Right atrium auricular region (tissue), 2 donors: ENCODE results near the gene TENM4. TPM values are rescaled to one million over a fixed set of nuclear protein-coding genes. Genes with fewer than 3 reads are reported as not detected.

Experiments used
- DNase-seq: peaks from one replicate; pipeline ENCODE4 v3.0.0-alpha.2; 2019; ENCODE audit warnings: low spot score
- H3K27ac ChIP-seq, 2 donors: fragments of 200-600 bp; sonication (generic); 1 replicate in 1 of 2; 2 replicates in 1 of 2; pipeline ENCODE4 v1.5.1; 2016 to 2019
- H3K27me3 ChIP-seq, 2 donors: fragments of 200-600 bp; sonication (generic); one replicate each; pipeline versions ENCODE4 v1.5.1 to v1.6.0; 2017 to 2019
- H3K36me3 ChIP-seq: fragments of 200-600 bp; sonication (generic); one replicate; pipeline ENCODE4 v1.5.1; 2016
- H3K4me1 ChIP-seq, 2 donors: fragments of 200-600 bp; sonication (generic); one replicate each; pipeline versions ENCODE4 v1.5.1 to v1.6.0; 2017 to 2019
- H3K4me3 ChIP-seq, 2 donors: fragments of 200-600 bp; sonication (generic); 1 replicate in 1 of 2; 2 replicates in 1 of 2; pipeline ENCODE4 v1.5.1; 2017 to 2019; ENCODE audit warnings: mild to moderate bottlenecking in 1 of 2, moderate library complexity in 1 of 2
- H3K9me3 ChIP-seq, 2 donors: fragments of 200-600 bp; sonication (generic); one replicate each; pipeline ENCODE4 v1.5.1; 2019
- total RNA-seq, 2 donors: library from RNA; depleted of rRNA; stranded (reverse); fragments of >200 nt; gene quantifications; one replicate each; pipeline ENCODE4 v1.1.0, GENCODE V29; 2016
- TF ChIP-seq, protein P1 (sequence below), 2 donors: fragments of 200-600 bp; sonication (generic); IDR thresholded peaks; one replicate each; pipeline ENCODE4 v1.5.1; 2019; ENCODE audit warnings: antibody characterized with exemption in 2 of 2

The TENM4 gene
- total RNA-seq, 2 donors from 2014 or later: 0.30 to 0.98 TPM

GRCh38 chr11:79366218-79366617 lies 74.6 kb downstream of the TENM4 start:
- TF ChIP-seq, protein P1, sequence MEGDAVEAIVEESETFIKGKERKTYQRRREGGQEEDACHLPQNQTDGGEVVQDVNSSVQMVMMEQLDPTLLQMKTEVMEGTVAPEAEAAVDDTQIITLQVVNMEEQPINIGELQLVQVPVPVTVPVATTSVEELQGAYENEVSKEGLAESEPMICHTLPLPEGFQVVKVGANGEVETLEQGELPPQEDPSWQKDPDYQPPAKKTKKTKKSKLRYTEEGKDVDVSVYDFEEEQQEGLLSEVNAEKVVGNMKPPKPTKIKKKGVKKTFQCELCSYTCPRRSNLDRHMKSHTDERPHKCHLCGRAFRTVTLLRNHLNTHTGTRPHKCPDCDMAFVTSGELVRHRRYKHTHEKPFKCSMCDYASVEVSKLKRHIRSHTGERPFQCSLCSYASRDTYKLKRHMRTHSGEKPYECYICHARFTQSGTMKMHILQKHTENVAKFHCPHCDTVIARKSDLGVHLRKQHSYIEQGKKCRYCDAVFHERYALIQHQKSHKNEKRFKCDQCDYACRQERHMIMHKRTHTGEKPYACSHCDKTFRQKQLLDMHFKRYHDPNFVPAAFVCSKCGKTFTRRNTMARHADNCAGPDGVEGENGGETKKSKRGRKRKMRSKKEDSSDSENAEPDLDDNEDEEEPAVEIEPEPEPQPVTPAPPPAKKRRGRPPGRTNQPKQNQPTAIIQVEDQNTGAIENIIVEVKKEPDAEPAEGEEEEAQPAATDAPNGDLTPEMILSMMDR (IDR thresholded peaks at IDR 0.05): no peak
- no peak overlapping the region for H3K4me3 ChIP-seq
- H3K27ac ChIP-seq: no peak overlapping the region
- H3K9me3 ChIP-seq: no peaks in the 10 kb centered on the region
- no peaks in the 10 kb centered on the region for H3K27me3 ChIP-seq
- H3K36me3 ChIP-seq: no peaks in the 10 kb centered on the region
- DNase-seq: no peak
- H3K4me1 ChIP-seq: no peaks in the 10 kb centered on the region

DNA sequence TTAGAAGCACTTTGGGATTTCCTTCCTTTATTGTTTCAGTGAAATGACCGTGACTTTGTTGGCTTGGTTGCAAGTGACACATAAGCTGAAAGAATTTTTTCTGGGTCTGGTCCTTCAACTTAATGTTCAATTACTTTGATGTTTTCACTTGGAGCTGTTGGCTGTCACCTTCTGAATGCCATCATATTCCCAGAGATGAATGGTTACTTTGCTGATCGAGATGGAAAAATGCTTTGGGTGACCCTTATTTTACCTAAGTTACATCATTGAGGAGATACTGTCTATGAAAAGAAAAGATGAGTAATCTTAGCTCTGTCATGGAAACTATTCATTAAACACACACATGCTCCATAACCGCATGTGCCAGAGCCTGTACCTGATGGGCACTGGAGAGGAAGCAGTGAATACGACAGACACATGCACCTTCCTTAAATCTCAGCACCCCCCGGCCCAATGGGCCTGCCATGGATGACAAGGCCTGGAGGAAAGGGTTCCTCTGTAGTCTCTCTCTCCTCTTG lies 76.9 kb downstream of the TENM4 start:
- no peaks in the 10 kb centered on the region for H3K9me3 ChIP-seq
- no peaks in the 10 kb centered on the region for H3K4me1 ChIP-seq
- H3K27me3 ChIP-seq: no peaks in the 10 kb centered on the region
- no peak overlapping the region for H3K4me3 ChIP-seq
- no peak for DNase-seq
- TF ChIP-seq, protein P1 (IDR thresholded peaks at IDR 0.05): no peak
- H3K36me3 ChIP-seq: no peaks in the 10 kb centered on the region
- H3K27ac ChIP-seq: no peak overlapping the region

- TF ChIP-seq, protein P1 (IDR thresholded peaks at IDR 0.05): no peak
- Histone ChIP-seq H3K4me3 (no peak overlapping the region), H3K36me3 (no peaks in the 10 kb centered on the region), H3K27me3 (no peaks in the 10 kb centered on the region), H3K27ac (no peak overlapping the region), H3K4me1 (no peaks in the 10 kb centered on the region), H3K9me3 (no peaks in the 10 kb centered on the region)
- no peak for DNase-seq
Observed at GRCh38 chr11:79363256-79363655, 77.6 kb downstream of the TENM4 start.

GRCh38 chr11:79362821-79363220 lies 78.0 kb downstream of the TENM4 start:
- no peak overlapping the region for H3K4me3 ChIP-seq
- no peaks in the 10 kb centered on the region for H3K27me3 ChIP-seq
- no peaks in the 10 kb centered on the region for H3K9me3 ChIP-seq
- H3K27ac ChIP-seq: no peak overlapping the region
- no peak for DNase-seq
- H3K4me1 ChIP-seq: no peaks in the 10 kb centered on the region
- H3K36me3 ChIP-seq: no peaks in the 10 kb centered on the region
- TF ChIP-seq, protein P1 (IDR thresholded peaks at IDR 0.05): no peak

GRCh38 chr11:79362206-79362757 lies 78.5 kb downstream of the TENM4 start:
- Histone ChIP-seq H3K4me1 (no peaks in the 10 kb centered on the region), H3K27me3 (no peaks in the 10 kb centered on the region), H3K4me3 (no peak overlapping the region), H3K36me3 (no peaks in the 10 kb centered on the region), H3K9me3 (no peaks in the 10 kb centered on the region), H3K27ac (no peak overlapping the region)
- TF ChIP-seq, protein P1 (IDR thresholded peaks at IDR 0.05): no peak
- no peak for DNase-seq

- Histone ChIP-seq H3K36me3 (no peaks in the 10 kb centered on the region), H3K27ac (no peak overlapping the region), H3K27me3 (no peaks in the 10 kb centered on the region), H3K4me1 (no peaks in the 10 kb centered on the region), H3K4me3 (no peak overlapping the region), H3K9me3 (no peaks in the 10 kb centered on the region)
- TF ChIP-seq, protein P1 (IDR thresholded peaks at IDR 0.05): no peak
- DNase-seq: no peak
Observed at GRCh38 chr11:79358258-79358657, 82.6 kb downstream of the TENM4 start.
